Kidney epithelial cell (primary cell): ENCODE measurements around the gene SPOCK1. TPM values are rescaled to one million over a fixed set of nuclear protein-coding genes. Genes with fewer than 3 reads are reported as not detected.

Source experiments
- DNase-seq: peaks from one replicate; pipeline ENCODE4 v3.0.0-alpha.2; 2010; ENCODE audit warnings: low read depth
- H3K27me3 ChIP-seq: 2 replicates; pipeline ENCODE4 v1.6.0; 2011; ENCODE audit warnings: low read length; ENCODE audit not compliant: control insufficient read depth, insufficient read depth
- H3K36me3 ChIP-seq: 2 replicates; pipeline ENCODE4 v1.5.1; 2011; ENCODE audit warnings: low read length; ENCODE audit not compliant: control insufficient read depth, insufficient read depth
- H3K4me3 ChIP-seq: 2 replicates; pipeline ENCODE4 v1.5.1; 2011; ENCODE audit warnings: low read depth, mild to moderate bottlenecking, control low read depth, low read length
- CTCF ChIP-seq: IDR thresholded peaks from 2 replicates; pipeline ENCODE4 v1.5.1; 2011; ENCODE audit warnings: mild to moderate bottlenecking, moderate library complexity, low read length, control low read depth, inconsistent platforms; ENCODE audit not compliant: insufficient read depth, poor library complexity, severe bottlenecking
- total RNA-seq: library from RNA; depleted of rRNA; stranded (reverse); fragments of >200 nt; gene quantifications from 2 replicates; pipeline ENCODE4 v1.2.3, GENCODE V29; 2015

SPOCK1 gene
- total RNA-seq, 1 donor from 2014 or later = 13.1 TPM

GRCh38 chr5:137122558-137122957, 376.6 kb downstream of the SPOCK1 start:
- Histone ChIP-seq H3K27me3 (no peaks in the 10 kb centered on the region), H3K4me3 (no peak overlapping the region), H3K36me3 (no peaks in the 10 kb centered on the region)
- no peak for TF ChIP-seq CTCF
- DNase-seq = no peak

- no peak for DNase-seq
- no peak overlapping the region for H3K4me3 ChIP-seq
- no peak for TF ChIP-seq CTCF
Measured at GRCh38 chr5:137122075-137122474, 377.1 kb downstream of the SPOCK1 start.

GRCh38 chr5:137119321-137119720, 379.8 kb downstream of the SPOCK1 start:
- Histone ChIP-seq H3K36me3 (no peaks in the 10 kb centered on the region), H3K27me3 (no peaks in the 10 kb centered on the region), H3K4me3 (no peak overlapping the region)
- TF ChIP-seq CTCF = no peak
- DNase-seq = no peak

More at GRCh38 chr5:137122075-137122474, 377.1 kb downstream of the SPOCK1 start:
- Histone ChIP-seq H3K36me3 (no peaks in the 10 kb centered on the region), H3K27me3 (no peaks in the 10 kb centered on the region)

GRCh38 chr5:137118629-137119028, 380.5 kb downstream of the SPOCK1 start:
- TF ChIP-seq CTCF = no peak
- Histone ChIP-seq H3K27me3 (no peaks in the 10 kb centered on the region), H3K4me3 (no peak overlapping the region), H3K36me3 (no peaks in the 10 kb centered on the region)
- no peak for DNase-seq

- no peak for DNase-seq
- H3K27me3 ChIP-seq = no peaks in the 10 kb centered on the region
- TF ChIP-seq CTCF = no peak
- H3K4me3 ChIP-seq = no peak overlapping the region
- H3K36me3 ChIP-seq = no peaks in the 10 kb centered on the region
Measured at GRCh38 chr5:137115152-137115551, 384.0 kb downstream of the SPOCK1 start.

- no peaks in the 10 kb centered on the region for H3K27me3 ChIP-seq
- H3K4me3 ChIP-seq = no peak overlapping the region
- H3K36me3 ChIP-seq = no peaks in the 10 kb centered on the region
- DNase-seq = no peak
- no peak for TF ChIP-seq CTCF
Measured at GRCh38 chr5:137114529-137114928, 384.6 kb downstream of the SPOCK1 start.
